Stomach (tissue), 4 donors: Measurements from ENCODE around the gene PDE3A.
"Not testable (repeated sequence)": the region's sequence is repeated elsewhere in the genome, so short reads cannot be mapped to it uniquely, and the experiment has no call there.

Source experiments
- POLR2A ChIP-seq, 4 donors: fragments of 450-650 bp; IDR thresholded peaks; one replicate each; pipeline ENCODE4 v1.6.1; 2016; ENCODE audit warnings: antibody characterized with exemption in 4 of 4, control low read depth in 2 of 4, mild to moderate bottlenecking in 1 of 4, moderate library complexity in 1 of 4
- TF ChIP-seq, protein P1 (sequence below), 7 experiments: fragments of 450-650 bp in 4 of 7; fragments of 200-600 bp in 3 of 7; sonication (generic) in 3 of 7; IDR thresholded peaks; one replicate each; pipeline ENCODE4 v1.5.1; 2016 to 2019; ENCODE audit warnings: antibody characterized with exemption in 7 of 7, control low read depth in 2 of 7, mild to moderate bottlenecking in 1 of 7

DNA sequence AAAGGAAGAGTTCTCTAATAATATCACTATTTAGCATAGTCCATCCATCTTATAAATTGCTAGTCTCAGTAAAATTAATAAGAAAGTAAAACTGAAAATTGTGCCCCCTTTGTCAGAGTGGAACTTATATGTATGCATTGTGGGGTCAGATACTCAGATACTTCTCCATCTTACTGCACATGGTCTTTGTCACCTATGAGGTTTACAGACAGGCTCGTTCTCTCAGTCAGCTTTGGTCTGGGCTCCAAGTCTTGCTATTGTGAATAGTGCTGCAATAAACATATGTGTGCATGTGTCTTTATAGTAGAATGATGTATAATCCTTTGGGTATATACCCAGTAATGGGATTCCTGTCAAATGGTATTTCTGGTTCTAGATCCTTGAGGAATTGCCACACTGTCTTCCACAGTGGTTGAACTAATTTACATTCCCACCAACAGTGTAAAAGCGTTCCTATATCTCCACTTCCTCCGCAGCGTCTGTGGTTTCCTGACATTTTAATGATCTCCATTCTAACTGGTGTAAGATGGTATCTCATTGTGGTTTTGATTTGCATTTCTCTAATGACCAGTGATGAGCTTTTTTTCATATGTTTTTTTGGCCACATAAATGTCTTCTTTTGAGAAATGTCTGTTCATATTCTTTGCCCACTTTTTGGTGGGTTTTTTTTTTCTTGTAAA lies 37.4 kb upstream of the PDE3A start:
- TF ChIP-seq POLR2A (IDR thresholded peaks at IDR 0.05): not testable (repeated sequence)
- TF ChIP-seq, protein P1, sequence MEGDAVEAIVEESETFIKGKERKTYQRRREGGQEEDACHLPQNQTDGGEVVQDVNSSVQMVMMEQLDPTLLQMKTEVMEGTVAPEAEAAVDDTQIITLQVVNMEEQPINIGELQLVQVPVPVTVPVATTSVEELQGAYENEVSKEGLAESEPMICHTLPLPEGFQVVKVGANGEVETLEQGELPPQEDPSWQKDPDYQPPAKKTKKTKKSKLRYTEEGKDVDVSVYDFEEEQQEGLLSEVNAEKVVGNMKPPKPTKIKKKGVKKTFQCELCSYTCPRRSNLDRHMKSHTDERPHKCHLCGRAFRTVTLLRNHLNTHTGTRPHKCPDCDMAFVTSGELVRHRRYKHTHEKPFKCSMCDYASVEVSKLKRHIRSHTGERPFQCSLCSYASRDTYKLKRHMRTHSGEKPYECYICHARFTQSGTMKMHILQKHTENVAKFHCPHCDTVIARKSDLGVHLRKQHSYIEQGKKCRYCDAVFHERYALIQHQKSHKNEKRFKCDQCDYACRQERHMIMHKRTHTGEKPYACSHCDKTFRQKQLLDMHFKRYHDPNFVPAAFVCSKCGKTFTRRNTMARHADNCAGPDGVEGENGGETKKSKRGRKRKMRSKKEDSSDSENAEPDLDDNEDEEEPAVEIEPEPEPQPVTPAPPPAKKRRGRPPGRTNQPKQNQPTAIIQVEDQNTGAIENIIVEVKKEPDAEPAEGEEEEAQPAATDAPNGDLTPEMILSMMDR (IDR thresholded peaks at IDR 0.05): not testable (repeated sequence)
